ENCODE data around the gene C1QTNF2. TPM values are rescaled to one million over a fixed set of nuclear protein-coding genes. Genes with fewer than 3 reads are reported as not detected.

C1QTNF2 gene
- polyA plus RNA-seq, 1 donor (not counting 4 experiments of a cell fraction or from before 2014, with no cell fraction given): 0.07 TPM

GRCh38 chr5:160399402-160400353 is 29.3 kb upstream of the C1QTNF2 start, which contains the start of gene FAM200C:
Gene FAM200C (minus strand): TSS chr5:160400054. CDS start chr5:160395490, 4,564 bp downstream.
- FAIRE-seq (no peak), DNase-seq (ENCODE audit: low read depth, low spot score) (peak; percentile 67)
- dilution Hi-C loops (cut with MboI; ENCODE audit: extremely low pct_ligation_motif_present, low sequenced_read_pairs): no loop called here

GRCh38 chr5:160398806-160399205 is 28.4 kb upstream of the C1QTNF2 start:
- Histone ChIP-seq H3K9me1 (ENCODE audit: control insufficient read depth, extremely low read depth, insufficient read depth, low read length) (no peaks in the 10 kb centered on the region), H3K4me3 (ENCODE audit: control insufficient read depth in 2 of 3, extremely low read depth in 1 of 3, insufficient read depth in 2 of 3, low read depth in 1 of 3, low read length in 3 of 3) (peak overlapping the region in 2 of 3 experiments; percentile 90 to 96), H3K4me2 (ENCODE audit: control insufficient read depth, extremely low read depth, insufficient read depth, low read depth, low read length) (peak overlapping the region; percentile 98), H2AFZ (ENCODE audit: control insufficient read depth, low read length) (no peak overlapping the region), H3K27ac (ENCODE audit: control insufficient read depth, insufficient read depth, low read length) (no peak overlapping the region), H3K27me3 (ENCODE audit: control insufficient read depth, extremely low read depth, insufficient read depth, low read length) (no peaks in the 10 kb centered on the region), H3K79me2 (ENCODE audit: control insufficient read depth, insufficient read depth, low read length) (peaks cover 11% of the 10 kb centered on the region), H3K36me3 (ENCODE audit: control insufficient read depth in 2 of 2, extremely low read depth in 1 of 2, insufficient read depth in 2 of 2, low read length in 2 of 2) (peaks cover 6 to 18% of the 10 kb centered on the region in 2 experiments), H4K20me1 (ENCODE audit: control insufficient read depth, extremely low read depth, insufficient read depth, low read length) (no peaks in the 10 kb centered on the region), H3K9me3 (ENCODE audit: control insufficient read depth, low read depth, low read length) (no peaks in the 10 kb centered on the region), H3K4me1 (ENCODE audit: control insufficient read depth, extremely low read depth, insufficient read depth, low read length) (peaks cover 8% of the 10 kb centered on the region), H3K9ac (ENCODE audit: control insufficient read depth, extremely low read depth, insufficient read depth, low read length) (peak overlapping the region; percentile 96)
- dilution Hi-C loops (cut with MboI; ENCODE audit: extremely low pct_ligation_motif_present, low sequenced_read_pairs): no loop called here
- TF ChIP-seq CTCF (optimal IDR thresholded peaks at IDR 0.05 in 1 of 3, IDR thresholded peaks at IDR 0.05 in 1 of 3, conservative IDR thresholded peaks at IDR 0.05 in 1 of 3; ENCODE audit: extremely low read depth in 1 of 3, insufficient read depth in 2 of 3, low read length in 3 of 3): no peak
- no peak for TF ChIP-seq EZH2 (IDR thresholded peaks at IDR 0.05; ENCODE audit: low read length)
- DNase-seq (ENCODE audit: low read depth, low spot score) (no peak), FAIRE-seq (peak; percentile 53)

More at GRCh38 chr5:160399402-160400353, 29.3 kb upstream of the C1QTNF2 start, which contains the start of gene FAM200C:
- peaks cover 10 to 18% of the 10 kb centered on the region in 2 experiments for H3K36me3 ChIP-seq (ENCODE audit: control insufficient read depth in 2 of 2, extremely low read depth in 1 of 2, insufficient read depth in 2 of 2, low read length in 2 of 2)
- H3K4me2 ChIP-seq (ENCODE audit: control insufficient read depth, extremely low read depth, insufficient read depth, low read depth, low read length): peak within 1 kb of the TSS; percentile 98
- H3K9me3 ChIP-seq (ENCODE audit: control insufficient read depth, low read depth, low read length): no peaks in the 10 kb centered on the region
- H3K4me1 ChIP-seq (ENCODE audit: control insufficient read depth, extremely low read depth, insufficient read depth, low read length): peaks cover 8% of the 10 kb centered on the region
- H3K4me3 ChIP-seq (ENCODE audit: control insufficient read depth in 2 of 3, extremely low read depth in 1 of 3, insufficient read depth in 2 of 3, low read depth in 1 of 3, low read length in 3 of 3): peak within 1 kb of the TSS; percentile 54 to 96 (median 90)
- TF ChIP-seq CTCF (optimal IDR thresholded peaks at IDR 0.05 in 1 of 3, IDR thresholded peaks at IDR 0.05 in 1 of 3, conservative IDR thresholded peaks at IDR 0.05 in 1 of 3; ENCODE audit: extremely low read depth in 1 of 3, insufficient read depth in 2 of 3, low read length in 3 of 3): no peak
- TF ChIP-seq EZH2 (IDR thresholded peaks at IDR 0.05; ENCODE audit: low read length): no peak
- H3K9me1 ChIP-seq (ENCODE audit: control insufficient read depth, extremely low read depth, insufficient read depth, low read length): no peaks in the 10 kb centered on the region
- H3K27ac ChIP-seq (ENCODE audit: control insufficient read depth, insufficient read depth, low read length): peak within 1 kb of the TSS; percentile 90
- no peaks in the 10 kb centered on the region for H4K20me1 ChIP-seq (ENCODE audit: control insufficient read depth, extremely low read depth, insufficient read depth, low read length)
- peak within 1 kb of the TSS; percentile 96 for H3K9ac ChIP-seq (ENCODE audit: control insufficient read depth, extremely low read depth, insufficient read depth, low read length)
- peak within 1 kb of the TSS; percentile 91 for H2AFZ ChIP-seq (ENCODE audit: control insufficient read depth, low read length)
- H3K27me3 ChIP-seq (ENCODE audit: control insufficient read depth, extremely low read depth, insufficient read depth, low read length): no peaks in the 10 kb centered on the region
- H3K79me2 ChIP-seq (ENCODE audit: control insufficient read depth, insufficient read depth, low read length): peaks cover 11% of the 10 kb centered on the region
